ENCODE results near the gene KCNT2.

KCNT2 gene

GRCh38 chr1:196393282-196393681 is 215.0 kb downstream of the KCNT2 start:
- H3K4me3 ChIP-seq (replicated peaks in 1 of 2; ENCODE audit: low read depth in 2 of 2, low read length in 2 of 2) = no peak overlapping the region
- no peak for DNase-seq (ENCODE audit: low read depth in 2 of 2)
- no peak for TF ChIP-seq CTCF (IDR thresholded peaks at IDR 0.05; ENCODE audit: low read depth, low read length)

DNA sequence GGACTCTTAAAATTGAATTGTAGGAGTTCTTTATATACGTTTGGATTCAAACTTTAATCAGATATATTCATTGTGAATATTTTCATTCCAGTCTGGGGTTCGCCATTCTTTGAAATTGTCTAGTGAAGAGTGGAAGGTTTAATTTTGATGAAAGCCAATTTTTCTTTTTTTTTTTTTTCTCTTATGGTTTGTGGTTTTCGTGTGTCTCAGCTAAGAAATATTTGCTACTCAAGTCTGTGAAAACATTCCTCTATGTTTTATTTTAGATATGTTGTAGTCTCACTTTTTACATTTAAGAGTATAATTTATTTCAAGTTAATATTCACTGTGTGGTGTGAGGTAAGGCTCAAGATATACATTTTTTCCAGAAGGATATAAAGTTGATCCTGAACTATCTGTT is 220.5 kb downstream of the KCNT2 start:
- no peak overlapping the region for H3K4me3 ChIP-seq (replicated peaks in 1 of 2; ENCODE audit: low read depth in 2 of 2, low read length in 2 of 2)
- DNase-seq (ENCODE audit: low read depth in 2 of 2) = peak in 1 of 2 donors; percentile 36
- TF ChIP-seq CTCF (IDR thresholded peaks at IDR 0.05; ENCODE audit: low read depth, low read length) = no peak

DNA sequence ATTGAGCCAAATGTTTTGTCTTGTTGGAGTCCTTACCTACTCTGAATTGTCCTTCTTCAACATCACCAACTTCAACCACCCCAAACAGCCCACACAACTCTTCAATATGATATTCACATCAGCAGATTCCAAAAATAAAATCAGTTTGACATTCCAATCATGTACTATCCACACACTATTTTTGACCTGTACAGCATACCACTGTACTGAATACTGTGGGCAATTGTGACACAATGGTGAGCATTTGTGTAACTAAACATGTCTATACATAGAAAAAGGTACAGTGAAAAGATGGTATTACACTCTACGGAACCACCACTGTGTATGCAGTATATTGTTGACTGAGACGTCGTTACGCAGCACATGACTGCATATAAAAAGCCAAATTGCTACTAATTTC is 223.1 kb downstream of the KCNT2 start:
- H3K4me3 ChIP-seq (replicated peaks in 1 of 2; ENCODE audit: low read depth in 2 of 2, low read length in 2 of 2) = no peak overlapping the region
- TF ChIP-seq CTCF (IDR thresholded peaks at IDR 0.05; ENCODE audit: low read depth, low read length) = no peak
- no peak for DNase-seq (ENCODE audit: low read depth in 2 of 2)

DNA sequence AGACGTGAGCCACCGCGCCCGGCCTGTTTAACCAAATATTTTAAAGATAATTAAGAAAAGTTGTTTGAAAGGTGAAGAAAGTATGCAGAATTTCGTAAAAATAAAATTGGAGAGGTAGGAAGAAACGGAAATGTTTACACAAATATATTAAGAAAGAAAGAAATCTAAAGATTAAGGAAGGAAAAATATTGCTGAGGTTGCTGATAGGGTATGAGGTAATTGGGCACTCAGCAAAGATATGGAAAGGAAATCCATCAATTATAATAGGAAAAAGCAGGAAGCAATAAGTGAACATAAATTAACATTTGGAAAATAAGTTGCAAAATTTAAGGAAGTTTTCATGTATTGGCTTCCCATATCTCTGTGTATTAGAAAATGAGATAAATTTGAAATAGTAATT is 225.9 kb downstream of the KCNT2 start:
- DNase-seq (ENCODE audit: low read depth in 2 of 2) = no peak
- no peak for TF ChIP-seq CTCF (IDR thresholded peaks at IDR 0.05; ENCODE audit: low read depth, low read length)
- H3K4me3 ChIP-seq (replicated peaks in 1 of 2; ENCODE audit: low read depth in 2 of 2, low read length in 2 of 2) = no peak overlapping the region

GRCh38 chr1:196381544-196381943 is 226.7 kb downstream of the KCNT2 start:
- no peak for DNase-seq (ENCODE audit: low read depth in 2 of 2)
- TF ChIP-seq CTCF (IDR thresholded peaks at IDR 0.05; ENCODE audit: low read depth, low read length) = no peak
- no peak overlapping the region for H3K4me3 ChIP-seq (replicated peaks in 1 of 2; ENCODE audit: low read depth in 2 of 2, low read length in 2 of 2)

DNA sequence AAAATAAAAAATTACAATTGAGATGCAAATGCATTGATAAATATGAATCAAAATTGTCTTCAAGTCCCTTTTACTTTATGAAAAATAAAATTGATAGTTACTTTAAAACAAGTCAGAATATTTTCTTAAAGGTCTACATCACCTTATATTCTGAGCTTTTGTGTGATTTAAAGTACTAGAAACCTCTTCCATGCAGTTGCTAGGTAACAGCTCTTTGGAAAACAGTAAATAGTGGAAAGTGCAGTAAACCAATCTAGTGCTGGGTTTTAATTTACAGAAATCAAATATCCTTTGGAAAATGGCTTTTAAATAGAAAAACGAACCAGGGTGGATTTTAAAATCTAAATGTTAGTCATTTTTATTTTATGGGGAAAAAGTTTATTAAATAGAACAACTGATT is 227.9 kb downstream of the KCNT2 start:
- no peak for TF ChIP-seq CTCF (IDR thresholded peaks at IDR 0.05; ENCODE audit: low read depth, low read length)
- DNase-seq (ENCODE audit: low read depth in 2 of 2) = peak in 1 of 2 donors; percentile 30

DNA sequence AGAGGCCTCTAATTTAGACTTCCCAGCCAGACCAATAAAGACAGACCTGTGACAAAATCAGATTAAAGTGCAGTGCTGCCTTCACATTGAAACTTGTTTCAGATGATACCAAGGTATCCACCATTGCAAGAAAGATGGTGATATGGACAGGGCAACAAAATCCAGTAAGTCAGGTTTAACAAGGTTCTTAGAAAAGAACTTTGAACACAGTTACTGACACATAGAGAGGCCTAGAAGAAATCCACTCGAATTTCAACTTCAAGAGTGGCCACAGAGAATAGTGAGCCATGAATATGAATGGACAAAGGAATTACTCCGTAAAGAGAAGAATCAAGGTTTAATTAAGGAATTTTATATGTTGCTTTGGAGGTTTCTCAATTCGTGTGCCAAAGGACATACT is 230.4 kb downstream of the KCNT2 start:
- TF ChIP-seq CTCF (IDR thresholded peaks at IDR 0.05; ENCODE audit: low read depth, low read length) = no peak
- DNase-seq (ENCODE audit: low read depth in 2 of 2) = no peak
- no peak overlapping the region for H3K4me3 ChIP-seq (replicated peaks in 1 of 2; ENCODE audit: low read depth in 2 of 2, low read length in 2 of 2)

More for the DNA sequence above, 227.9 kb downstream of the KCNT2 start:
- no peak overlapping the region for H3K4me3 ChIP-seq (replicated peaks in 1 of 2; ENCODE audit: low read depth in 2 of 2, low read length in 2 of 2)
